OCI-LY1 (cell line): ENCODE data around the gene CAMK2D.

Experiments
- EZH2 ChIP-seq: fragments of 200-600 bp; sonication (generic), shearing (Covaris generic); IDR thresholded peaks from 2 replicates; pipeline ENCODE4 v1.8.0; 2017; ENCODE audit warnings: borderline replicate concordance, mixed run types, mild to moderate bottlenecking, antibody characterized with exemption, low read length, moderate library complexity, mixed read lengths
- TF ChIP-seq, protein P1 (sequence below): fragments of 200-600 bp; sonication (generic), shearing (Covaris generic); IDR thresholded peaks from 2 replicates; pipeline ENCODE4 v1.5.1; 2017; ENCODE audit warnings: mild to moderate bottlenecking, antibody characterized with exemption, low read length, moderate library complexity, mixed read lengths

DNA sequence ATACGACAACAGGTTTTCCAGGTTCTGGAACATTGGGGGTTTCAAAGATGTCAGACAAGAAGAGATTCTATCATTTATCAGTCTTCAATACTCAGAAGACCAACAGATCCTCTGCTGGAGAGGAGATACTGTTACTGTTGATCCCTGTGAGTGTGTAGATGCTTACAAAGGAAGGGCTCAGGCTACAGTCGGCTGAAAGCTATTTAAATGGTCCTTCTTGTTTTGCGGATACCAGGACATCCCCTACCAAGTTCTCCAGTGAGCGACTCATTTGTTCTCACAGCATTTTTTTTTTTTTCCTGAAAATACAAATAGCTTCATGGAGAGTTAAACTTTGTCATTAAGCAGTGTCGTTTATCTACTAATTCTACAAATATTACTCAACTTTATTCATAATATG lies 201.6 kb downstream of the CAMK2D start:
- TF ChIP-seq, protein P1, sequence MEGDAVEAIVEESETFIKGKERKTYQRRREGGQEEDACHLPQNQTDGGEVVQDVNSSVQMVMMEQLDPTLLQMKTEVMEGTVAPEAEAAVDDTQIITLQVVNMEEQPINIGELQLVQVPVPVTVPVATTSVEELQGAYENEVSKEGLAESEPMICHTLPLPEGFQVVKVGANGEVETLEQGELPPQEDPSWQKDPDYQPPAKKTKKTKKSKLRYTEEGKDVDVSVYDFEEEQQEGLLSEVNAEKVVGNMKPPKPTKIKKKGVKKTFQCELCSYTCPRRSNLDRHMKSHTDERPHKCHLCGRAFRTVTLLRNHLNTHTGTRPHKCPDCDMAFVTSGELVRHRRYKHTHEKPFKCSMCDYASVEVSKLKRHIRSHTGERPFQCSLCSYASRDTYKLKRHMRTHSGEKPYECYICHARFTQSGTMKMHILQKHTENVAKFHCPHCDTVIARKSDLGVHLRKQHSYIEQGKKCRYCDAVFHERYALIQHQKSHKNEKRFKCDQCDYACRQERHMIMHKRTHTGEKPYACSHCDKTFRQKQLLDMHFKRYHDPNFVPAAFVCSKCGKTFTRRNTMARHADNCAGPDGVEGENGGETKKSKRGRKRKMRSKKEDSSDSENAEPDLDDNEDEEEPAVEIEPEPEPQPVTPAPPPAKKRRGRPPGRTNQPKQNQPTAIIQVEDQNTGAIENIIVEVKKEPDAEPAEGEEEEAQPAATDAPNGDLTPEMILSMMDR, result no peak
- TF ChIP-seq EZH2, result no peak
